HFF-Myc (cell line): ENCODE data around the gene ZNF574.
A peak's percentile ranks its signal among the peaks of the same experiment; 100 is the strongest.

Source experiments
- DNase-seq: peaks from one replicate; pipeline ENCODE4 v3.0.0-alpha.2; 2011; ENCODE audit warnings: low read depth; ENCODE audit errors: extremely low read depth
- H3K4me3 ChIP-seq: replicated peaks from 2 replicates; pipeline ENCODE4 v1.5.1; 2011; ENCODE audit warnings: low read depth, mild to moderate bottlenecking, control low read depth, low read length
- TF ChIP-seq, protein P1 (sequence below): IDR thresholded peaks from 2 replicates; pipeline ENCODE4 v1.5.1; 2012; ENCODE audit warnings: mild to moderate bottlenecking, low read depth, low read length, control low read depth; ENCODE audit errors: missing control alignments

ZNF574 gene

DNA sequence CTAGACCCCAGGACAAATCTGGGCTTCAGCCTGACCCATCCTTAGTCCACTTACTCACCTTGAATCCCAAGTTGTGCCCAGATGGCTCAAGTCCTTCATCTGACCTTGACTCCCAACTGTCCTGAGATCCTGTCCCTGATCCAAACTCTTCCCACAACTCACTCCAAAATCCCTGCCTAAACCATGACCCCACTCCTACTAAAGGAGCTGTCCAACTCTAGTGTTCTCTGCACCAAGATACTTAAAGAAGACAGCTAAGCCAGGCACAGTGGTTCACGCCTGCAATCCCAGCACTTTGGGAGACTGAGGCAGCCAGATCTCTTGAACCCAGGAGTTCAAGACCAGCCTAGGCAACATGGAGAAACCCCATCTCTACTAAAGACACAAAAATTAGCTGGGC, 47.8 kb downstream of the ZNF574 start:
- no peak for DNase-seq
- no peak overlapping the region for H3K4me3 ChIP-seq
- TF ChIP-seq, protein P1, sequence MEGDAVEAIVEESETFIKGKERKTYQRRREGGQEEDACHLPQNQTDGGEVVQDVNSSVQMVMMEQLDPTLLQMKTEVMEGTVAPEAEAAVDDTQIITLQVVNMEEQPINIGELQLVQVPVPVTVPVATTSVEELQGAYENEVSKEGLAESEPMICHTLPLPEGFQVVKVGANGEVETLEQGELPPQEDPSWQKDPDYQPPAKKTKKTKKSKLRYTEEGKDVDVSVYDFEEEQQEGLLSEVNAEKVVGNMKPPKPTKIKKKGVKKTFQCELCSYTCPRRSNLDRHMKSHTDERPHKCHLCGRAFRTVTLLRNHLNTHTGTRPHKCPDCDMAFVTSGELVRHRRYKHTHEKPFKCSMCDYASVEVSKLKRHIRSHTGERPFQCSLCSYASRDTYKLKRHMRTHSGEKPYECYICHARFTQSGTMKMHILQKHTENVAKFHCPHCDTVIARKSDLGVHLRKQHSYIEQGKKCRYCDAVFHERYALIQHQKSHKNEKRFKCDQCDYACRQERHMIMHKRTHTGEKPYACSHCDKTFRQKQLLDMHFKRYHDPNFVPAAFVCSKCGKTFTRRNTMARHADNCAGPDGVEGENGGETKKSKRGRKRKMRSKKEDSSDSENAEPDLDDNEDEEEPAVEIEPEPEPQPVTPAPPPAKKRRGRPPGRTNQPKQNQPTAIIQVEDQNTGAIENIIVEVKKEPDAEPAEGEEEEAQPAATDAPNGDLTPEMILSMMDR: no peak

DNA sequence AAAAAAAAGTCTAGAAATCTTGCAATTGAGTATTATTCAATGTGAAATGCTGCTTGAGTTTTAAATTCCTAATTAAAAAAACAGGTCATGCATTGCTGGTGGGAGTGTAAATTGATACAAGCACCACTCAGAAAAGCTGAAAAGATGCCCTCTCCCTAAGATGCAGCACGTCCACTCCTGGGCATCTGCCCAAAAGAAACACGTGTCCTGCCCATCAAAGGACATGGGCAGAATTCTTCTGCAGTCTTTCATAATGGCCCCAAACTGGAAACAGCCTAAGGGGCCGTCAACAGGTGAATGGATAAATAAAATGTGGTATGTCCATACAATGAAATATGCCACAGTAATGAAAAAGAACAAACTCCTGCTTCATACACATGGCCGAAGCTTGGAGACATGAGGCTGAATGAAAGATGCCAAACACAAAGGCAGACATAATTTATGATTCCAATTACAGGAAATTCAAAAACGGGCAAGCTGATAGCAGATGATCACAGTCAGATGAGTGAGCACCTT, 48.5 kb downstream of the ZNF574 start:
- TF ChIP-seq, protein P1: no peak
- H3K4me3 ChIP-seq: no peak overlapping the region
- no peak for DNase-seq

DNA sequence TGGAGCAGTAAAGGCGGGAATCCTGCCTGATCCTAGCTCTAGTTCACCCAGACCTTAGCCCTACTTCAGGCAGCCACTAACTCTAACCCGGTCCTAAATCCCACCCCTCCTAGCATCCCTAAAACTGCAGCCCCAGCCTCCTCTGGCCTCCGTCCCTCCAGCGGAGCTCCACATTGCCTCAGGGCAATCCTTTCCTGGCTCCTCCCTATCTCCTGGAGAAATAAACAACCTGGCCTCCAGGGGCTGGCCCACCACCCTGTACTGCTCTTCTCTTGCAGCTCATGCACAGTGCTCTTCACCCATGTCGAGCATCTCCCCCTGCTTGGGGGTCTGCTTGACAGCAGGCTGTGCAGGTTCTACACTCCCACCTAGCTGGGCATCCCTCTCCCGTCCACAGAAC, 49.6 kb downstream of the ZNF574 start:
- TF ChIP-seq, protein P1: no peak
- no peak for DNase-seq
- no peak overlapping the region for H3K4me3 ChIP-seq

DNA sequence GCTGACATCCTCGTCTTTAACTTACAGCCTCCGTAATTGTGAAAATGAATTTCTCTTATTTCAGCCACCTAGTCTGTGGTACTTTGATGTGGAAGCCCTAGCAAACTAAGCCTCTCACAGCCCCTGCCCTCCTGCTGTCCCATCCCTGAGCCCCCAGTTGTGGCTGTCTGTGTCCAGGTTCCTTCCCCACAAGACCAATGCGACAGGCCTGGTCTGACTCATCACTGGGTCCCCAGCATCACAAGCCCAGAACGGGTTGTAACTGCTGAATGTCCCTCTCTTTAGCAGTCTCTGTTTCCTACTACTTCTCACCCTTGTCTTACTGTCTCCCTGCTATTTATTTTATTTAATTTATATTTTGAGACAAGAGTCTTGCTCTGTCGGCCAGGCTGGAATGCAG, 50.6 kb downstream of the ZNF574 start:
- no peak for DNase-seq
- H3K4me3 ChIP-seq: no peak overlapping the region
- TF ChIP-seq, protein P1: no peak

DNA sequence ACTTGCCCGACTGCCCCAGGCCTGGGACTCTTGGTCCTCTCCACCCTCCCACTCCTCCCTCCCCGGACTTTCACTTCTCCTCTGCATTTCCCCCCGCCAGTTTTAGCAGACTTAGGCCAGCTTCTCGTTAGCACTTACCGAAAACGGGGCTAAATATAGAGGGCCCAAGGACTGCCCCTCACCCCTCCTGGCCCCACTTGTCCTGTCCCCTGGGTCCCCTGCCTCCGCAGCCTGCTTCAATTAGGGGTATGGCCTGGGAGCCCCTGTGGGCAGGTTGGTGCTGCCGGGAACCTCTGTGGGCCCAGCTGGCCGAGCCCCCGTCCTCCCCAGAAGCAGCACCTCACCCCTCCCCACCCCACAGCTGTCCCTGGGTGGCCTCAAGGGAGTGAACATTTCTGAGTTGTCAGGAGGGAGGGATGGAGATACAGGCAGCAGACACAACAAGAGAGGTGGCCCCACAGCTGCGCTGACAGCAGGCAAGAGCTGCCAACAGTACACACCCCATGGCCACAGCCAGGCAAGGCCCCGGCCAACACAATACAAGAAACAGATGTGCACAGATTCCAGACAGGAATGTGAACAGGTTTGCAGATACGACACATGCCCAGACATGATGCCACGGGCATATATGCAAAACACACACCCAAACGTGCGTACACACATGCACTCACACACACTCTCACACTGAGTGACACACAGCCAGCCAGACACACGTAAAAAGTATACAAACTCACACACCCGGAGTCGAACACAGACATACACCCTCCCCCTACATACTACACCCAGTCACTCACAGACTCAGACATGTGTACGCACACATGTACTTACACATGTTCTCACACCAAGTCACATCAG, 53.7 kb downstream of the ZNF574 start:
- DNase-seq: peak; percentile 71

DNA sequence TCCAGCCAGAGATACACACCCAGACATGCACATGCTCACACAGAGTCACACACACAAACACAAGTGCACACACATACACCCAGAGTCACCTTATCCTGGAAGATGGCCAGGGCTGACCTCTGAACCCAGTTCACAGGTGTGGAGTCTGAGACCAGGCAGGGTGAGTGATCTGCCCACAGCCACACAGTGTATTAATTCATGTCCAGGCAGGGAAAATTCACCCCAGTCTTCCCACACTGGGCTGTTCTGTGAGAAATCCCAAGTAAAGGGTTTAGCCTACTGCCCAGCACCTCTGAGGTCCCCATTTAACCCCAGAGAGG, 54.2 kb downstream of the ZNF574 start:
- no peak for DNase-seq
- H3K4me3 ChIP-seq: peak overlapping the region; percentile 56
- TF ChIP-seq, protein P1: no peak

More for the DNA sequence above, 53.7 kb downstream of the ZNF574 start:
- TF ChIP-seq, protein P1: no peak
- peak overlapping the region; percentile 56 for H3K4me3 ChIP-seq
